PC-3 (cell line): Measurements from ENCODE around the gene POLDIP2. TPM values are rescaled to one million over a fixed set of nuclear protein-coding genes. Genes with fewer than 3 reads are reported as not detected.
A peak's percentile ranks its signal among the peaks of the same experiment; 100 is the strongest.
"Not testable (repeated sequence)": the region's sequence is repeated elsewhere in the genome, so short reads cannot be mapped to it uniquely, and the experiment has no call there.

Experiments
- ATAC-seq: fragments of 200-7000 bp; cut with Tn5 transposase; 2 replicates; pipeline ENCODE4 v1.9.1; 2020; ENCODE audit warnings: mild to moderate bottlenecking, moderate library complexity
- BruUV-seq: library from RNA; stranded (reverse); fragments of 400-500 nt; replicated peaks from 2 replicates; lab custom pipeline; 2021; lab: Mats Ljungman, UMichigan
- CTCF ChIA-PET: fragments of 300-600 bp; sonication (Branson Sonifier 250); formaldehyde crosslinking; loops from one replicate; lab custom pipeline; 2022; ENCODE audit warnings: antibody characterized with exemption; lab: Charles Lee
- POLR2A ChIA-PET: fragments of 300-600 bp; sonication (Branson Sonifier 250); formaldehyde crosslinking; loops from one replicate; lab custom pipeline; 2022; ENCODE audit warnings: antibody characterized with exemption; ENCODE audit not compliant: unreplicated experiment; lab: Charles Lee
- DNase-seq: peaks from one replicate; pipeline ENCODE4 v3.0.0-alpha.2; 2015
- H2AFZ ChIP-seq: fragments of 300-600 bp; sonication (generic); 2 replicates; pipeline ENCODE4 v1.6.0; 2016; ENCODE audit warnings: antibody characterized with exemption, low read length
- H3F3A ChIP-seq: fragments of 300-600 bp; sonication (generic); one replicate; pipeline ENCODE4 v1.6.0; 2017; ENCODE audit warnings: antibody characterized with exemption, low read length, control low read depth, mild to moderate bottlenecking; ENCODE audit not compliant: unreplicated experiment
- H3K27ac ChIP-seq: fragments of 300-600 bp; sonication (generic); 2 replicates; pipeline ENCODE4 v1.5.1; 2016; ENCODE audit warnings: mild to moderate bottlenecking, low read length
- H3K27me3 ChIP-seq: fragments of 300-600 bp; sonication (generic); 2 replicates; pipeline ENCODE4 v1.6.1; 2016; ENCODE audit warnings: low read length, mixed read lengths
- H3K36me3 ChIP-seq: fragments of 300-600 bp; sonication (generic); 2 replicates; pipeline ENCODE4 v1.6.1; 2016; ENCODE audit warnings: low read depth, mixed run types, low read length, mixed read lengths
- H3K4me1 ChIP-seq: fragments of 300-600 bp; sonication (generic); 2 replicates; pipeline ENCODE4 v1.5.1; 2016; ENCODE audit warnings: low read length; ENCODE audit not compliant: insufficient read depth
- H3K4me2 ChIP-seq: fragments of 300-600 bp; sonication (generic); 2 replicates; pipeline ENCODE4 v1.6.0; 2016; ENCODE audit warnings: low read length
- H3K4me3 ChIP-seq: fragments of 300-600 bp; sonication (generic); 2 replicates; pipeline ENCODE4 v1.5.1; 2016; ENCODE audit warnings: mild to moderate bottlenecking, low read length, mixed read lengths
- H3K79me2 ChIP-seq: fragments of 300-600 bp; sonication (generic); 2 replicates; pipeline ENCODE4 v1.6.1; 2017; ENCODE audit warnings: low read length, mixed read lengths
- H3K9ac ChIP-seq: fragments of 300-600 bp; sonication (generic); 2 replicates; pipeline ENCODE4 v1.6.0; 2016; ENCODE audit warnings: mild to moderate bottlenecking, low read length
- H3K9me2 ChIP-seq: fragments of 300-600 bp; sonication (generic); replicated peaks from 2 replicates; pipeline ENCODE4 v1.6.1; 2016; ENCODE audit warnings: mixed run types, low read length, mixed read lengths
- H3K9me3 ChIP-seq: fragments of 300-600 bp; sonication (generic); 2 replicates; pipeline ENCODE4 v1.6.1; 2016; ENCODE audit warnings: low read length, mixed read lengths
- H4K20me1 ChIP-seq: fragments of 300-600 bp; sonication (generic); 2 replicates; pipeline ENCODE4 v1.6.1; 2016; ENCODE audit warnings: low read length, mixed read lengths
- CTCF ChIP-seq: fragments of 300-600 bp; sonication (generic); conservative IDR thresholded peaks from 2 replicates; pipeline ENCODE4 v1.5.1; 2017; ENCODE audit warnings: antibody characterized with exemption, low read depth, mild to moderate bottlenecking, low read length
- EZH2 ChIP-seq: fragments of 300-600 bp; sonication (generic); IDR thresholded peaks from one replicate; pipeline ENCODE4 v1.6.1; 2017; ENCODE audit warnings: antibody characterized with exemption, mild to moderate bottlenecking, low read length; ENCODE audit not compliant: unreplicated experiment
- EZH2phosphoT487 ChIP-seq: fragments of 300-600 bp; sonication (generic); IDR thresholded peaks from 2 replicates; pipeline ENCODE4 v1.6.1; 2018; ENCODE audit warnings: mild to moderate bottlenecking, antibody characterized with exemption, low read length, borderline replicate concordance
- intact Hi-C: fragments of 100-400 bp; cut with micrococcal nuclease; formaldehyde crosslinking; loops from 2 replicates; pipeline ENCODE4 v1.9.0; 2023
- total RNA-seq: library from RNA; depleted of rRNA; stranded (reverse); fragments of >200 nt; gene quantifications from 2 replicates; pipeline ENCODE4 v1.2.3, GENCODE V29; 2014

The POLDIP2 gene
- total RNA-seq, 1 experiment from 2014 or later: 137 TPM

GRCh38 chr17:28339431-28339830 lies 17.9 kb downstream of the POLDIP2 start:
- no peak for DNase-seq
- ChIA-PET CTCF (no interaction called here), POLR2A (no interaction called here)
- H3K9ac ChIP-seq: no peak overlapping the region
- TF ChIP-seq EZH2 (no peak), EZH2phosphoT487 (no peak), CTCF (no peak)
- H2AFZ ChIP-seq: no peak overlapping the region
- H4K20me1 ChIP-seq: 0 out of 2 replicates have a peak, but pooled peaks cover 6% of the 10 kb centered on the region
- peaks cover 19% of the 10 kb centered on the region for H3K4me1 ChIP-seq
- H3K27me3 ChIP-seq: no peaks in the 10 kb centered on the region
- no peak overlapping the region for H3K27ac ChIP-seq
- no peaks in the 10 kb centered on the region for H3K9me2 ChIP-seq
- H3K36me3 ChIP-seq: no peaks in the 10 kb centered on the region; the same call in 1 of the 2 replicates
- no TSS peak for BruUV-seq
- no peak overlapping the region for H3K4me2 ChIP-seq
- intact Hi-C loops: no loop called here
- ATAC-seq: no peak
- H3K9me3 ChIP-seq: no peaks in the 10 kb centered on the region
- peaks cover 46% of the 10 kb centered on the region for H3K79me2 ChIP-seq
- no peaks in the 10 kb centered on the region for H3F3A ChIP-seq
- H3K4me3 ChIP-seq: no peak overlapping the region

DNA sequence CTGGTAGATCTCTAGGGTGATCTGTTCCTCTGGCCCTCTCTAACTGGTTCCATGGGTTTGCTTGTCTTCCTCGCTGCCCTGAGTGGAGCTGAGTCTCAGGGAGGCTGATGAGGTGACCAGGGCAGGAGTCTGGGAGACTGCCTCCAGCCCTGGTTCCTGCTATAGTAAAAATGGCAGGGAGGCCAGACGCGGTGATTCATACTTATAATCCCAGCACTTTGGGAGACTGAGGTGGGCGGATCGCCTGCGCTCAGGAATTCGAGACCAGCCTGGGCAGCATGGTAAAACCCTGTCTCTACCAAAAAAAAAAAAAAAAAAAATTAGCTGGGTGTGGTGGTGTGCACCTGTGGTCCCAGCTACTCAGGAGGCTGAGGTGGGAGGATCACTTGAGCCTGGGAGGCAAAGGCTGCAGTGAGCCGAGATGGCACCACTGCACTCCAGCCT lies 18.5 kb downstream of the POLDIP2 start:
- H3K27ac ChIP-seq, BruUV-seq, H4K20me1 ChIP-seq, CTCF ChIA-PET, H3K4me2 ChIP-seq, intact Hi-C loops, H3K9ac ChIP-seq, POLR2A ChIA-PET, H2AFZ ChIP-seq, H3K9me2 ChIP-seq, DNase-seq, ATAC-seq, H3K4me3 ChIP-seq, H3K27me3 ChIP-seq, H3K9me3 ChIP-seq, H3F3A ChIP-seq, H3K36me3 ChIP-seq: not testable (repeated sequence)
- H3K79me2 ChIP-seq: peaks cover 52% of the 10 kb centered on the region
- H3K4me1 ChIP-seq: peaks cover 25% of the 10 kb centered on the region

DNA sequence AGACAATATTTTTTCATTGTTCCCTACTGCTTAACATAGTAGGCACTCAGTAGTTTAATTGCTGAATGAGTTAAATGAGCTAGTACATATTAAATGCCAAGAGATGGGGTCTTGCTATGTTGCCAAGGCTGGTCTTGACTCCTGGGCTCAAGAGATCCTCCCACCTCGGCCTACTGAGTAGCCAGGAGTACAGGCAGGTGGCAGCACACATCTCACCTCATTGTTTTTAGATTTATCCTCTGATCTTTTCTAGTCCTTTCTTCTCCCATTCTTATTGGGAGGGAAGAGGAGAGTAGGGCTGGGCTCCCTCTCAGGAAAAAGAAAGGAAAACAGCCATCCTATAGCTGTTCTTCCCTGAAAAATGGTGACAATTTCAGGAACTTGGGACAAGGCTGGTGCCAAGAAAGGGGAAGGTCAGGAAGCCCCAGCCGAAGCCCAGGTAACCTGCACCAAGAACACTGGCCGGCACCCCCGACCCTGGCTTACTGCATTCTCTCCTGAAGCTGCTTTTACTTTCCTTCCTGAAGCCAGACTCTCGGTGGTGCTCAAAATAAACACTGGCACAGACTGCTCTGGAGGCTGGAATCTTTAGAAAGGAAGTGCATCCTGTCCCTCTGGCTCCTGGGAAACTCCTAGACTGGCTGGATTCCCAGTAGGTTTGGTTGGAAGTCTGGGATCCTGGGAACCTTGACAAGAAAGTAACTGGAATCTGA lies 19.1 kb downstream of the POLDIP2 start:
- CTCF ChIA-PET: no interaction called here
- 0 out of 2 replicates have a peak, but pooled peaks cover 6% of the 10 kb centered on the region for H4K20me1 ChIP-seq
- H3K36me3 ChIP-seq: no peaks in the 10 kb centered on the region
- POLR2A ChIA-PET: interaction anchor here (0.8 kb wide), 1 partner anchor 132 kb away, joined by 6 read pairs; no protein-coding TSS in a partner anchor
- TF ChIP-seq EZH2: no peak
- TF ChIP-seq CTCF: no peak
- no peak for TF ChIP-seq EZH2phosphoT487
- no peak overlapping the region for H3K27ac ChIP-seq
- H2AFZ ChIP-seq: no peak overlapping the region
- ATAC-seq (no peak), DNase-seq (peak; percentile 14)
- H3K4me3 ChIP-seq: no peak overlapping the region
- no peaks in the 10 kb centered on the region for H3K9me3 ChIP-seq
- BruUV-seq: no TSS peak
- intact Hi-C loops: no loop called here
- H3F3A ChIP-seq: no peaks in the 10 kb centered on the region
- no peaks in the 10 kb centered on the region for H3K9me2 ChIP-seq
- no peak overlapping the region for H3K9ac ChIP-seq
- H3K79me2 ChIP-seq: peaks cover 58% of the 10 kb centered on the region
- H3K27me3 ChIP-seq: no peaks in the 10 kb centered on the region
- H3K4me1 ChIP-seq: peaks cover 25% of the 10 kb centered on the region
- H3K4me2 ChIP-seq: peak overlapping the region; percentile 56
